Activated naive CD4-positive, alpha-beta T cell treated with anti-CD3 and anti-CD28 coated beads, Interleukin-2, amount 50 U/mL, for 72 hours (primary cell): ENCODE results near the gene TPM4. TPM values are rescaled to one million over a fixed set of nuclear protein-coding genes. Genes with fewer than 3 reads are reported as not detected.

Experiments
- ATAC-seq, 2 donors: fragments of 150-1000 bp; cut with Tn5 transposase; 2 replicates each; pipeline ENCODE4 v1.10.0; 2021; ENCODE audit warnings: mild to moderate bottlenecking in 2 of 2, moderate library complexity in 2 of 2
- DNase-seq, 2 donors: peaks; one replicate each; pipeline ENCODE4 v3.0.0; 2021 to 2022; ENCODE audit warnings: low spot score in 2 of 2
- H3K27ac Mint-ChIP-seq, 2 donors: one replicate each; pipeline ENCODE4 v1.8.0; 2022; ENCODE audit warnings: mild to moderate bottlenecking in 2 of 2, mixed read lengths in 2 of 2
- H3K36me3 Mint-ChIP-seq, 2 donors: one replicate each; pipeline ENCODE4 v1.8.0; 2022; ENCODE audit warnings: mixed read lengths in 2 of 2
- H3K9me3 Mint-ChIP-seq, 2 donors: one replicate each; pipeline ENCODE4 v1.8.0; 2022; ENCODE audit warnings: mixed read lengths in 2 of 2
- total RNA-seq, 2 donors: library from RNA; stranded (reverse); gene quantifications; one replicate each; pipeline ENCODE4 v1.2.3, GENCODE V29; 2022

Gene TPM4
- total RNA-seq, 2 donors from 2014 or later = 405 to 411 TPM

DNA sequence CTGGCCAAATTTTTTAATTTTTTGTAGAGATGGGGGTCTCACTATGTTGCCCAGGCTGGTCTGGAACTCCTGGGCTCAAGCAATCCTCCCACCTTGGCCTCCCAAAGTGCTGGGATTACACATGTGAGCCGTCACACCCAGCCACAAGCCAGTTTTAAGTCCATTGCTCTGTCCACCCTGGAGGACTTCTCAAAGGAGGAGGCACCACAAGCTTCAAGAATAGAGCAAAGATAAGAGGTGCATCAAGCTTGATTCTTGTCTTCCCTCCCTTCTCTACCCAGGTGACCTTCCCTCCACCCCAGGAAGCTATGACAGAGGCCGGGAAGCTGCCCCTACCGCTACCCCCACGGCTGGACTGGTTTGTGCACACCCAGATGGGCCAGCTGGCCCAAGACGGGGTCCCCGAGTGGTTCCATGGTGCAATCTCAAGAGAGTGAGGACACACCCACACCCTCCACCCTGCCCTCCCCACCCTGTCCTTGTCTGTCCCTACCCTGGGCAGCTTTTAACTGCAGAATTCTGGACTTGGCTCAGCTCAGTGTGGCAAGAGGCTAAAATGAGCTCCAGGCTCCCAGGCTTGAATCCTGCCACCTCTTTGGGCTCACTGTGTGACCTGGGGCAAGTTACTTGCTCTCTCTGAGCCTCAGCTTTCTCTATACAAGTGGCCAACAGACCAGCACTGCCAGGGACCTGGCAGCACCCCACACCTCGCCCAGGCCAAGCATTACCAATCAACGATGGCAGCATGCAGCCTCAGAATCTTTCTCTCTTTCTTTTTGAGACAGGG lies 72.3 kb downstream of the TPM4 start:
- Mint-ChIP-seq H3K36me3 (peaks cover 18 to 29% of the 10 kb centered on the region in 2 donors), H3K27ac (peak overlapping the region; percentile 62 to 68), H3K9me3 (no peaks in the 10 kb centered on the region)
- no peak for ATAC-seq
- no peak for DNase-seq

Other genes with a start within 250 kb of the TPM4 start
- under 1 TPM in 1 of 2 donors, not detected in 1; 0.43 TPM for gene CYP4F2, start 178.4 kb upstream of the TPM4 start, total RNA-seq
- gene CYP4F11, start 142.0 kb upstream of the TPM4 start, total RNA-seq = not detected
- gene OR10H4, start 127.5 kb upstream of the TPM4 start, total RNA-seq = not detected
- 100 to 1,000 TPM; 125 to 155 TPM for gene RAB8A, start 35.4 kb downstream of the TPM4 start, total RNA-seq
- 10 to 100 TPM; 23.9 to 49.8 TPM for gene HSH2D, start 67.2 kb downstream of the TPM4 start, total RNA-seq
- 1 to 10 TPM in 1 of 2 donors, not detected in 1; 1.0 TPM for gene CIB3, start 97.0 kb downstream of the TPM4 start, total RNA-seq
- 10 to 100 TPM; 49.9 to 53.2 TPM for gene FAM32A, start 108.9 kb downstream of the TPM4 start, total RNA-seq
- 100 to 1,000 TPM; 105 to 139 TPM for gene AP1M1, start 121.4 kb downstream of the TPM4 start, total RNA-seq
- under 1 TPM; 0.56 to 0.57 TPM for gene KLF2, start 248.3 kb downstream of the TPM4 start, total RNA-seq